Measurements from ENCODE around the gene BICD2. TPM values are rescaled to one million over a fixed set of nuclear protein-coding genes. Genes with fewer than 3 reads are reported as not detected.

Gene BICD2
- 57.8 TPM for total RNA-seq

GRCh38 chr9:92764381-92764987 lies at the start of gene BICD2:
TSS of gene BICD2 (minus strand) at chr9:92764833. CDS start at chr9:92764744, 89 bp downstream.

DNA sequence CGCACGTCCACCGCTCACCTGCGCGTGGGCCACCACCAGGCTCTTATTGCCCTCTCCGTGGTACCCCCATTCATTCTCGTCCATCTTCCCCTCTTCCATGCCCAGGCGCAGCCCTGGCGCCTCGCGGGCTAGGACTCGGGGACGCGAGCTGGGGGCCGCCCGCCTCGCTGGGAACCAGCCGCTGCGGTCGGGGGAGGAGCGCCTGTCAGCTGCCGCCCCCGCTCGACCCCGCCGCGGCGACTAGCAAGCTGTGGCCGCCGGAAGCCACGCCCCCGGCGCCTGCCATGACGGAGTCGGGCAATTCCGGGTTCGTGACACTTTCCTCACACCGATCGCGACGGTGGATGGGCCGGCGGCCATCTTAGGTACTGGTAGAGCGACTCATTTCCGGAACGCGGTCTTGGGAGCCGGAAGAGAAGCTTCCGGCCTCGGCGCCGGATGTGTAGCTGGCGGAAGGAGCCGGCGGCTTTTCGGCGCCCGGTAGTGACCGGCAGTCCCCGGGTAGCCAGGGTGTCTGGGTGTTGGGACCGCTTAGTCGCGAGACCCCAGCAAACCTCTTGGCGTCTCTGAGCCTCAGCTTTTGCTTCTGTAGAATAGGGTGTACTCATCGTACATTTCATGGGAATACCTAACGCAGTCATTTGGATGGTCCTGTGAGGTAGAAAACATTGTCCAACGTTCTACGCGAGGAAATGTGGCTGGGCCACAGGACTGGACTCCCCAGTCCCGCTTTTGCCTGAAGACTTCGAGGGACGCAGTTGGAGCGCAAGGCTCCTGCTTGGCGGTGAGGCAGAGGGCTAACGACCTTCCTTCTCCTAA lies 94.5 kb downstream of the BICD2 start, which contains the start of gene IPPK:
IPPK (minus strand) TSS at position 242 of the 819 bp plus-strand sequence; CDS start at position 99, 143 bp downstream.

Other genes with a start within 250 kb of the BICD2 start
- gene ECM2, start 228.8 kb downstream of the BICD2 start, total RNA-seq: 29.1 TPM
- 15.7 TPM for gene IPPK, start 94.7 kb downstream of the BICD2 start, total RNA-seq
- gene ZNF484, start 113.2 kb upstream of the BICD2 start, total RNA-seq: 54.8 TPM
- 5.6 TPM for gene FGD3, start 182.7 kb upstream of the BICD2 start, total RNA-seq